K562 (cell line): ENCODE measurements around the gene KIF24. TPM values are rescaled to one million over a fixed set of nuclear protein-coding genes. Genes with fewer than 3 reads are reported as not detected.
A peak's percentile ranks its signal among the peaks of the same experiment; 100 is the strongest.

ENCODE experiments used
- BCL6 ChIP-seq: fragments of 250-450 bp; sonication (Bioruptor Pico); IDR thresholded peaks from 2 replicates; pipeline ENCODE4 v1.4.0; 2020
- CHCHD3 ChIP-seq: fragments of 250-450 bp; sonication (Bioruptor Pico); IDR thresholded peaks from 2 replicates; pipeline ENCODE4 v2.1.2; 2022; ENCODE audit warnings: mild to moderate bottlenecking
- CREBBP ChIP-seq: IDR thresholded peaks from one replicate; pipeline ENCODE4 v1.6.1; 2012; ENCODE audit warnings: low read depth, mild to moderate bottlenecking, control low read depth, inconsistent platforms, low read length
- DNMT1 ChIP-seq: fragments of 450-650 bp; IDR thresholded peaks from 2 replicates; pipeline ENCODE4 v1.6.1; 2016; ENCODE audit warnings: antibody characterized with exemption, mild to moderate bottlenecking
- GABPA ChIP-seq: fragments of 200-800 bp; sonication (Bioruptor generic); conservative IDR thresholded peaks from 2 replicates; pipeline ENCODE4 v1.6.1; 2016; ENCODE audit warnings: low read depth, missing genetic modification characterization, missing compliant biosample characterization
- GABPB1 ChIP-seq: sonication (generic); formaldehyde crosslinking; IDR thresholded peaks from 2 replicates; pipeline ENCODE4 v1.8.0; 2022; ENCODE audit warnings: mild to moderate bottlenecking, missing genetic modification reagents
- HCFC1 ChIP-seq: IDR thresholded peaks from 2 replicates; pipeline ENCODE4 v1.6.1; 2012; ENCODE audit warnings: low read depth, low read length, improper control_type of control experiment
- HSF4 ChIP-seq: fragments of 250-450 bp; sonication (Bioruptor Pico); IDR thresholded peaks from 2 replicates; pipeline ENCODE4 v2.1.2; 2022; ENCODE audit warnings: mild to moderate bottlenecking, moderate library complexity, borderline replicate concordance
- KLF10 ChIP-seq: fragments of 250-450 bp; sonication (Bioruptor Pico); IDR thresholded peaks from 2 replicates; pipeline ENCODE4 v1.6.1; 2021; ENCODE audit warnings: matching md5 sums
- MIER1 ChIP-seq: fragments of 450-650 bp; IDR thresholded peaks from 2 replicates; pipeline ENCODE4 v1.6.1; 2016; ENCODE audit warnings: antibody characterized with exemption, mild to moderate bottlenecking, low read depth
- NBN ChIP-seq: fragments of 450-650 bp; IDR thresholded peaks from 2 replicates; pipeline ENCODE4 v1.6.1; 2016; ENCODE audit warnings: low read depth, mild to moderate bottlenecking
- NFE2L1 ChIP-seq: fragments of 450-650 bp; IDR thresholded peaks from 2 replicates; pipeline ENCODE4 v1.6.1; 2016; ENCODE audit warnings: missing genetic modification characterization, low read depth, mild to moderate bottlenecking, missing compliant biosample characterization, moderate library complexity, borderline replicate concordance
- PHF21A ChIP-seq: fragments of 450-650 bp; IDR thresholded peaks from 2 replicates; pipeline ENCODE4 v1.6.1; 2017; ENCODE audit warnings: low read depth, borderline replicate concordance
- TRIM24 ChIP-seq, 2 experiments: fragments of 450-650 bp; IDR thresholded peaks; 2 replicates each; pipeline ENCODE4 v1.6.1; 2016
- XRCC4 ChIP-seq: IDR thresholded peaks from one replicate; pipeline ENCODE4 v1.6.1; 2011; ENCODE audit not compliant: insufficient read depth, insufficient read length; ENCODE audit errors: extremely low read depth
- XRCC5 ChIP-seq: fragments of 200-400 bp; formaldehyde crosslinking; IDR thresholded peaks from 2 replicates; pipeline ENCODE4 v1.6.1; 2017; ENCODE audit warnings: low read depth, mild to moderate bottlenecking, low read length
- ZFP91 ChIP-seq: sonication (generic); formaldehyde crosslinking; IDR thresholded peaks from 2 replicates; pipeline ENCODE4 v1.8.0; 2022; ENCODE audit warnings: mild to moderate bottlenecking, missing genetic modification reagents
- ZNF121 ChIP-seq: sonication (generic); formaldehyde crosslinking; conservative IDR thresholded peaks from 2 replicates; pipeline ENCODE4 v1.8.0; 2022; ENCODE audit warnings: missing genetic modification reagents
- ZNF197 ChIP-seq: fragments of 200-800 bp; sonication (Bioruptor generic); IDR thresholded peaks from 2 replicates; pipeline ENCODE4 v1.6.1; 2016; ENCODE audit warnings: low read depth, missing genetic modification characterization, missing compliant biosample characterization
- polyA plus RNA-seq, 8 experiments: library from polyadenylated mRNA; depleted of rRNA in 4 of 8; stranded (reverse) in 5 of 8; unstranded in 3 of 8; fragments of >200 nt; fragmentation: Nextera tagmentation in 2 of 8; fragmentation: Illumina TruSeq in 1 of 8; extraction: Ambion mirVana in 2 of 8; extraction: Trizol in 1 of 8; gene quantifications; 2 replicates each; pipeline versions ENCODE4 v1.2.1 to v1.2.3, GENCODE V29; 2011 to 2014; ENCODE audit warnings: inconsistent platforms in 1 of 8, missing spikeins in 1 of 8
- total RNA-seq, 7 experiments: library from RNA; depleted of rRNA in 6 of 7; stranded (reverse); fragments of >200 nt in 6 of 7; fragmentation: Illumina TruSeq in 2 of 7; extraction: Trizol in 2 of 7; gene quantifications; 2 replicates each; pipeline versions ENCODE4 v1.2.1 to v1.2.3, GENCODE V29; 2011 to 2021; ENCODE audit warnings: low replicate concordance in 1 of 7
- TF ChIP-seq, protein P1 (sequence below): fragments of 250-450 bp; sonication (Bioruptor Pico); IDR thresholded peaks from 2 replicates; pipeline ENCODE4 v1.4.0; 2020; ENCODE audit warnings: mild to moderate bottlenecking, moderate library complexity, borderline replicate concordance
- TF ChIP-seq, protein P2 (sequence below): fragments of 250-450 bp; sonication (Bioruptor Pico); IDR thresholded peaks from 2 replicates; pipeline ENCODE4 v1.6.1; 2021; ENCODE audit warnings: mild to moderate bottlenecking
- TF ChIP-seq, protein P3 (sequence below): sonication (generic); formaldehyde crosslinking; IDR thresholded peaks from 2 replicates; pipeline ENCODE4 v1.8.0; 2022; ENCODE audit warnings: mild to moderate bottlenecking, missing genetic modification reagents, borderline replicate concordance

KIF24 gene
- total and polyA plus RNA-seq, 9 of the 15 experiments (the other 6 are each of a cell fraction or from before 2014, with no cell fraction given): 0.63 to 5.8 (median 4.4) TPM

DNA sequence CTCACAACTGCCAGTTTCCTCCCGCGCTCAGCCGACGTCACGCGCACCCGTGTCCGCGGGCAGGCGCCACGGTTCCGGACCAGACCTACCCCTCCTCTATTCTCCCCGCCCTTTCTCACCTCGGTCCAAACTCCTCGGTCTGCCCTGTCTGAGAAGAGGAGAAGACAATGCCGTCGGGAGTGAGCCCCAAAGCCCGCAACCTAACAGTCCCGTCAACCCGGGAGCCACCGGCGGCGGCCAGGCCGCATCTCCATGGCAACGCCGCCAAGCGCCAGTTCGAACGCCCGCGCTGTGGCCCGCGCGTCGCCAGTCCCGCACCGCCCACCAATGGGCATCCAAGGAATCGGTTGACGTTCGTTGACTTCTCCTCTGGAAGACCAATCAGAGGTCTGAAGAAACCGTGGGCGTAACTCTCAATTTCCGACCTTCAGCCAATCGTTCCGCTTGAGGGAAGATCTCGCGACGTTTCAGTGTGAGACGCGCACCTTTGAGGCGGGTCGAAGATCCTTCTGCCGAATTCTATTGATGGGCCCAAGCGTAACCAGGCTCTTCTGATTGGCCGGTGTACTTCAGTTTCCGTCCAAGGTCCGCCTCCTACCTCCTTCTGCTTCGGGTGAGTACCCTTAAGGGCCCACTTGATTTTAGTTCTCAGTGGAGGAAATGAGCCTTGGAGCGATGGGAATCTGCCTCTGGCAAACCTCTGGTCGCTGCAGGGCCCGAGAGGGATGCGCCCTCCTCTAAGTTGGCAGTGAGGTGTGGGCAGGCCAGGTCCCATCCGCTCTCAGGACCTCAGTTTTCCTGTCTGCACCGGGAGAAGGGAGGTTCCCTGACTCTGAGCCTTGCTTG lies at the start of gene KIF24, which contains the start of gene NUDT2 (continued):
- TF ChIP-seq, protein P1, sequence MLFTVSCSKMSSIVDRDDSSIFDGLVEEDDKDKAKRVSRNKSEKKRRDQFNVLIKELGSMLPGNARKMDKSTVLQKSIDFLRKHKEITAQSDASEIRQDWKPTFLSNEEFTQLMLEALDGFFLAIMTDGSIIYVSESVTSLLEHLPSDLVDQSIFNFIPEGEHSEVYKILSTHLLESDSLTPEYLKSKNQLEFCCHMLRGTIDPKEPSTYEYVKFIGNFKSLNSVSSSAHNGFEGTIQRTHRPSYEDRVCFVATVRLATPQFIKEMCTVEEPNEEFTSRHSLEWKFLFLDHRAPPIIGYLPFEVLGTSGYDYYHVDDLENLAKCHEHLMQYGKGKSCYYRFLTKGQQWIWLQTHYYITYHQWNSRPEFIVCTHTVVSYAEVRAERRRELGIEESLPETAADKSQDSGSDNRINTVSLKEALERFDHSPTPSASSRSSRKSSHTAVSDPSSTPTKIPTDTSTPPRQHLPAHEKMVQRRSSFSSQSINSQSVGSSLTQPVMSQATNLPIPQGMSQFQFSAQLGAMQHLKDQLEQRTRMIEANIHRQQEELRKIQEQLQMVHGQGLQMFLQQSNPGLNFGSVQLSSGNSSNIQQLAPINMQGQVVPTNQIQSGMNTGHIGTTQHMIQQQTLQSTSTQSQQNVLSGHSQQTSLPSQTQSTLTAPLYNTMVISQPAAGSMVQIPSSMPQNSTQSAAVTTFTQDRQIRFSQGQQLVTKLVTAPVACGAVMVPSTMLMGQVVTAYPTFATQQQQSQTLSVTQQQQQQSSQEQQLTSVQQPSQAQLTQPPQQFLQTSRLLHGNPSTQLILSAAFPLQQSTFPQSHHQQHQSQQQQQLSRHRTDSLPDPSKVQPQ (CRISPR knock-in tag): no peak
- TF ChIP-seq CHCHD3 (CRISPR knock-in tag): no peak
- TF ChIP-seq GABPB1: 0 out of 2 replicates have a peak, but pooled peaks have one; percentile 42
- TF ChIP-seq, protein P2, sequence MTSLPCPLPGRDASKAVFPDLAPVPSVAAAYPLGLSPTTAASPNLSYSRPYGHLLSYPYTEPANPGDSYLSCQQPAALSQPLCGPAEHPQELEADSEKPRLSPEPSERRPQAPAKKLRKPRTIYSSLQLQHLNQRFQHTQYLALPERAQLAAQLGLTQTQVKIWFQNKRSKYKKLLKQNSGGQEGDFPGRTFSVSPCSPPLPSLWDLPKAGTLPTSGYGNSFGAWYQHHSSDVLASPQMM: no peak
- peak; percentile 56 for TF ChIP-seq HCFC1
- no peak for TF ChIP-seq XRCC4
- TF ChIP-seq ZNF121 (CRISPR knock-in tag): no peak
- TF ChIP-seq HSF4 (CRISPR knock-in tag): no peak
- TF ChIP-seq, protein P3, sequence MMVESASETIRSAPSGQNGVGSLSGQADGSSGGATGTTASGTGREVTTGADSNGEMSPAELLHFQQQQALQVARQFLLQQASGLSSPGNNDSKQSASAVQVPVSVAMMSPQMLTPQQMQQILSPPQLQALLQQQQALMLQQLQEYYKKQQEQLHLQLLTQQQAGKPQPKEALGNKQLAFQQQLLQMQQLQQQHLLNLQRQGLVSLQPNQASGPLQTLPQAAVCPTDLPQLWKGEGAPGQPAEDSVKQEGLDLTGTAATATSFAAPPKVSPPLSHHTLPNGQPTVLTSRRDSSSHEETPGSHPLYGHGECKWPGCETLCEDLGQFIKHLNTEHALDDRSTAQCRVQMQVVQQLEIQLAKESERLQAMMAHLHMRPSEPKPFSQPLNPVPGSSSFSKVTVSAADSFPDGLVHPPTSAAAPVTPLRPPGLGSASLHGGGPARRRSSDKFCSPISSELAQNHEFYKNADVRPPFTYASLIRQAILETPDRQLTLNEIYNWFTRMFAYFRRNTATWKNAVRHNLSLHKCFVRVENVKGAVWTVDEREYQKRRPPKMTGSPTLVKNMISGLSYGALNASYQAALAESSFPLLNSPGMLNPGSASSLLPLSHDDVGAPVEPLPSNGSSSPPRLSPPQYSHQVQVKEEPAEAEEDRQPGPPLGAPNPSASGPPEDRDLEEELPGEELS (CRISPR knock-in tag): peak; percentile 76; the same call in 1 of the 2 replicates
- TF ChIP-seq NBN: no peak
- TF ChIP-seq XRCC5: no peak
- TF ChIP-seq DNMT1: no peak
- no peak for TF ChIP-seq PHF21A
- TF ChIP-seq ZNF197 (CRISPR knock-in tag): no peak
- TF ChIP-seq KLF10 (CRISPR knock-in tag): no peak
- TF ChIP-seq GABPA (tag): peak; percentile 55
- TF ChIP-seq MIER1: no peak
- TF ChIP-seq BCL6: no peak
- TF ChIP-seq TRIM24 (IDR thresholded peaks at IDR 0.05): no peak; a peak in 1 of 4 replicates
- TF ChIP-seq CREBBP: no peak
- TF ChIP-seq ZFP91: 0 out of 2 replicates have a peak, but pooled peaks have one; percentile 24
- no peak for TF ChIP-seq NFE2L1 (tag)
